HG03045 (cell line): ENCODE measurements around the gene RLN3.
A peak's percentile ranks its signal among the peaks of the same experiment; 100 is the strongest.

Experiments used
- ATAC-seq: cut with Tn5 transposase; IDR thresholded peaks from one replicate; pipeline ENCODE4 v1.9.1; 2021; ENCODE audit warnings: mild to moderate bottlenecking, moderate library complexity; ENCODE audit not compliant: unreplicated experiment

Gene RLN3

GRCh38 chr19:13993590-13994300 lies 34.2 kb upstream of the RLN3 start:
- ATAC-seq = no peak

- no peak for ATAC-seq
Measured at GRCh38 chr19:13995017-13995728, 32.8 kb upstream of the RLN3 start.

DNA sequence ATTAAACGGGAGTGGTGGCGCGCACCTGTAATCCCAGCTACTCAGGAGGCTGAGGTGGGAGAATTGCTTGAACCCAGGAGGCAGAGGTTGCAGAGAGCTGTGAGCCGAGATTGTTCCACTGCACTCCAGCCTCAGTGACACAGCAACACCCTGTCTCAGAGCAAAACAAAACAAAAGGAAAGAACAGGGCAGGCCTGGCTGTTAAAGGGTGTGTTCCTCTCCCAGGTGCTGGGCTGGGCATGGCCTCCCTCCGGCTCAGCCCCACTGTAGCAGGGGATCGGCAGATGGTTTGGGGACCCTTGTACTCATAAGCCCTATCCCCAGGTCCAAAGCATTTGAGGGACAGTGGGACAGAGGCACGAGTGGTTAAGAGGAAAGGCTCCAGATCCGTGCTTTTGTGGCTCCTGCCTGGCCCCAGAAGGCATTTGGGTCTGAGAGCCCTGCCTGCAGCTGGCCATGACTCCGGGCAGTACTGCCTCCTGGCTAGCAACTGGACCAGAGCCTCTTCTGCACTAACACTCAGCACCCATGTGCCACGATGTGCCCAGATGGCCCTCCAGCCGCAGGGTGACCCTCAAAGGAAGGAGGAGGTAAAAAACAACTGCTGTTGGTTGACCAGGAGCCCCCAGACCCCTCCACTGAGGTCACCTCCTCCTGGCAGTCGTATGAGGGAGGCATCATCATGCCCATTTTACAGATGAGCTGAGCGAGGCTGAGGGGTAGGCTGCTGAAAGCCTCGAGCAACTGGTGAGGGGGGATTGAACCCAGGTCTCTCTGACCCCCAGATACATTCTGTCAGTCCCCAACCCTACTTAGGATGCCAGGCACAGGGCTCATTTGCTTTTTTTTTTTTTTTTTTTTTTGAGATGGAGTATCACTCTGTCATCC lies 31.8 kb upstream of the RLN3 start:
- ATAC-seq = no peak

GRCh38 chr19:13996928-13997630 lies 30.9 kb upstream of the RLN3 start:
- no peak for ATAC-seq

DNA sequence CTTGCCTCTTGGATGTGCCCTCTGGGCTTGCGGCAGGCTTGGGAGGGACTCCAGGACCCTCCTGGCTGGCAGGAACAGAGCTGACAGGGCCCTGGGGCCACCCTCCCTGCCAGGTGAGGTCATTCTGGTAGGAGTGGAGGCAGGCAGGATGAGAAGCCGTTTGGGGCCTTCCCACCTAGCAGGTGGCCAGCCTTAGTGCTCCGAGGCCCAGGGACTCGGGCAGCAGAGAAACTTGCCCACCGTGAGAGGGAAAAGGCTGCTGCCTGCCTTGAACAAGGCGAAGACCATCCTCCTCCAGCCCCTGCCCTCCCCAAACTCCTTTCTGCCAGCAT lies 30.4 kb upstream of the RLN3 start:
- ATAC-seq = no peak

DNA sequence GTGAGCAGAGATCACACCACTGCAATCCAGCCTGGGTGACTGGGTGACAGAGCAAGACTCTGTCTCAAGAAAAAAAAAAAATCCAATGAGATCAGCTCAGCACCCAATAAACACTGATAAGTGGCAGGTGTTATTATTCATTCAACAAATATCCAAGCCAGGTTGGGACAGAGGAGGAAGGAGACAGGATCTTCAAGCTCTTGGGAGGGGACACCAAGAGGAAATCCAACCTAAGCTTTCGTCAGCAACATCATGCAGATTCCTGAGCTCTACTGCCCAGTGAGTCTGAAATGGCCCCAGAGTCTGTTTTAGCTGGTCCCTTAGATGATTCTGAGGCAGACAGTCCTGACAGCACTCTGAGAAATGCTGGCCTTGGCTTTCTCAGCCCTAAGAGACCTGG lies 29.5 kb upstream of the RLN3 start:
- no peak for ATAC-seq

DNA sequence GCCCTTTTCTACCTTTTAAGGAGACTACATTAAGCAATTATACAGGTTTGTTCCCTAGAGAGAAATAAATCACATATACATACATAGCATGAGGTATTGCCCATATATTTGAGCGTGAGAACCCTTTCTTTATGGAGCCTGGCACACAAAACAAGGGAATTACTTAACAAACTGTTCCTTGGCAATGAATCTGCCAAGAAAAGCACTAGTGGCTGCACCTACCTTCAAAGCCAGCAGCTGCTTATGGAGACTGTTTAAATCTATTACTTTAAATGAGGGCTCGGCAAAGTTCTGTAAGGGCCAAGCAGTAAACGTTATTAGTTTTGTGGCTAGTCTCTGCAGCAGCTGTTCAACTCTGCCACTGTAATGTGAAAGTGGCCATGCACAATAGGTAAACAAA lies 28.9 kb upstream of the RLN3 start:
- ATAC-seq = no peak

- ATAC-seq = no peak
Measured at GRCh38 chr19:14000691-14001375, 27.1 kb upstream of the RLN3 start.

GRCh38 chr19:14002571-14003250 lies 25.2 kb upstream of the RLN3 start:
- no peak for ATAC-seq

- ATAC-seq = no peak
Measured at GRCh38 chr19:14003251-14004055, 24.5 kb upstream of the RLN3 start.

GRCh38 chr19:14004619-14005348 lies 23.2 kb upstream of the RLN3 start:
- no peak for ATAC-seq

GRCh38 chr19:14005349-14006084 lies 22.4 kb upstream of the RLN3 start:
- peak; percentile 44 for ATAC-seq

- ATAC-seq = peak; percentile 76
Measured at GRCh38 chr19:14006085-14006765, 21.7 kb upstream of the RLN3 start, which contains the start of gene RFX1. Gene RFX1 (minus strand): TSS chr19:14006320. CDS start chr19:13993843, 12,477 bp downstream.

- ATAC-seq = peak; percentile 32
Measured at GRCh38 chr19:14006766-14007562, 21.0 kb upstream of the RLN3 start.

DNA sequence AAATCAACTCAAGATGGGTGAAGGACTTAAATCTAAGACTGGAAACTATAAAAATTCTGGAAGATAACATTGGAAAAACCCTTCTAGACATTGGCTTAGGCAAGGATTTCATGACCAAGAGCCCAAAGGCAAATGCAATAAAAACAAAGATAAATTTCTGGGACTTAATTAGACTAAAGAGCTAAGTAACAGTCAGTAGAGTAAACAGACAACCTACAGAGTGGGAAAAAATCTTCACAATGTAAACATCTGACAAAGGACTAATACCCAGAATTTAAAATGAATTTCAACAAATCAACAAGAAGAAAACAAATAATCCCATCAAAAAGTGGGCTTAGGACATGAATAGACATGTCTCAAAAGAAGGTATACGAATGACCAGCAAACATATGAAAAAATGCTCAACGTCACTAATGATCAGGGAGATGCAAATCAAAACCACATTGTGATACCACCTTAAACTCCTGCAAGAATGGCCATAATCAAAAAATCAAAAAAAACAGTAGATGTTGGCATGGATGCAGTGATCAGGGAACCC lies 15.5 kb upstream of the RLN3 start:
- no peak for ATAC-seq

GRCh38 chr19:14015524-14016035 lies 12.4 kb upstream of the RLN3 start:
- peak; percentile 69 for ATAC-seq
